ENCODE measurements around the gene RNF121.

Gene RNF121

DNA sequence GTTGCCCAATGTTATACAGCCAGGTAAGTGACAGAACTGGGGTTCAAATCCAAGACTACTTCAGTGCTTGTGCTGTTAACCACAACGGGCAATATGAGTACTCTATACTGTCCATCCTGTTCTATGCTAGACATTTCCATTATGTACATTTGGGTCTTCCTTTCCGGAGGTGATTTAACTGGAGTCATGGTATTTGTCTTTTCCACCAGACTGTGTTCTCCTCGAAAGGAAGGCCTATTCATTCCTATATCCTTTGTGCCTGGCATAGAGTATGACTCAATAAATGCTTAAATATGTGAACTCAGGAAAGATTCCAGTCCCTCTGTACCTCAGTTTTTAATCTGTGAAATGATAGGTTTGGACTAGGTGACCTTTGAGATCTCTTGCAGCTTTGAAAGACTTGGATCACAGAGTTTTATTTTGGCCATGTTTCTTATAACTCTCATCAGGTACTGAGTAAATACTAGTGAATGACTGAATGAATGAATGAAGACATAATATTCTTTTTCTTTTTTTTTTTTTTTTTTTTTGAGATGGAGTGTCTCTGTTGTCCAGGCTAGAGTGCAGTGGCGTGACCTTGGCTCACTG is 6.6 kb downstream of the RNF121 start:
- no peak for DNase-seq

DNA sequence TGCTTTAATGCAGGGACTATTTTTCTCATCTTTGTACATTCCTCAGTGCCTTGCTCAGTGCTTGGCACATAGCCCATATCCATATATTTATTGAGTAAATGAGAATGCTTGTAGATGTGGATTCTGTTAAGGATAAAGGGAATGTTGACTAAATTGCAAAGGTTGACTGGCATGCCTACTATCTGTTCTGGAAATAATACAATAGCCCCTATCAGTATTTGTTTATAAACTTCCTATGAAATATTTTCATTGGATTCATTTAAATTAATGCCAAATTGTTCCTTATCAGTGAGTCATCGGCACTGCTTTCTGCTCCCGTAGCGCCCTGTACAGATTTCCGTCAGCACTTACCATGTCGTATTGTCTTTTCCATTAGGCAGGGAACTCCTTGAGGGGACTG is 8.0 kb downstream of the RNF121 start:
- DNase-seq = no peak

DNA sequence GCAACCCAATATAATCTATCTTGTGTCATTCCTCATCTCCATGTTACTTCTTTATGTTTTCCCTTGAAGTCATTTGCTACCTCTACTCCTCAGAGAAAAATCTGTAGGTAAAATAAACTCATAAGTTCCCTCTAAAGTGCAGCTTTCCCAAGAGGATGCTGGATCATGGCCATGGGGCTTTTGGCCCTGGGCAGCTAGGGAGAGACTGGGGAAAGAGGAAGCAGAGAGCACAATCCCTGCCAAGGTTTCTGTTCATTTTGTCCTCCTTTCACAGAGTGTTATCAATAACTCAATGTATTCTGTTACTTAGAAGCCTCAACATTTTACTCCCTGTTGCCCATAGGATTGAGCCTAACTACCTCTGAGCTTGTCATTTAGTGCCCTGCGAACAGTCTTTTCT is 9.0 kb downstream of the RNF121 start:
- DNase-seq = no peak

DNA sequence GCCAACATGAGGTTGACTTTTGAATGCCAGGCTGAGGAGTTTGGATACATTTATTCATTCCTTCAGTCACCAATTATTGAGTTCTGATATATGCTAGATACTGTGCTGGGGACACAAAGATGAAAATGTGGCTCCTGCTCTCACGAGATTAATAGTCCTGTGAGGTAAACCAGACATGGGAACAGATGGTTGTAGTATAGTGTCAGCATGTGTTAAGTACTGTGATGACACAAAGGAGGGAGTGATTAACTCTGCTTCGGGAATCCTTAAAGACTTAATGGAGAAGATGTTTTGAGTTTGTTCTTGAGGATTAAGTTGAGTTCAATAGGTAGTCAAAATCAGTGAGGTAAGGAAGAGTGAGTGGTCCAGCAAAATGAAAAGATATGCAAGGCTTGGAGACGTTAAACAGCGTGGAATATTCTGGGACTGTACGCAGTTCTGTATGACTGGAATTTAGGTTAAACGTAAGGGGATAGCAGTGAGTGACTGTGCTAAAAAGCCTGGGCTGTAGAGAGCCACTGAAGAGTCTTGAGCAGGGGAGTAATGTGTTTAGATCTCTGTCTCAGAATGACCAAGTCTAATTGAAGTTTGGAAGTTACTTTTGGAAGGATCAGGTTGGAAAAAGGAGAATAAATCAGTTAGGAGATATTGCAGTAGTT is 11.8 kb downstream of the RNF121 start:
- DNase-seq = no peak

DNA sequence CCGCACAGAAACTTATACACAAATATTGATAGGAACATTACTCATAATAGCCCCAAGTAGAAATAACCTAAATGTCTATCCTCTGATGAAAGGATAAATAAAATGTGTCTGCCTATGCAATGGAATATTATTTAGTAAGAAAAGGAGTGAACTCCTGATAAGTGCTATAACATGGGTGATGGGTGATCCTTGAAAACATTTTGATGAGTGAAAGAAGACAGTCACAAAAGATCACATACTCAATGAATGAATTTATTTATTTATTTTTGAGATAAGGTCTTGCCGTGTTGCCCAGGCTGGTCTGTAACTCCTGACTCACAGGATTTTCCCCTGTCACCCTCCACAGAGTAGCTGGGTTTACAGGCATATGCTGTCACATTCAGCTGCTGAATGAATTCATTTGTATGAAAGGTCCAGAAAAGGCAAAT is 17.3 kb downstream of the RNF121 start:
- no peak for DNase-seq

DNA sequence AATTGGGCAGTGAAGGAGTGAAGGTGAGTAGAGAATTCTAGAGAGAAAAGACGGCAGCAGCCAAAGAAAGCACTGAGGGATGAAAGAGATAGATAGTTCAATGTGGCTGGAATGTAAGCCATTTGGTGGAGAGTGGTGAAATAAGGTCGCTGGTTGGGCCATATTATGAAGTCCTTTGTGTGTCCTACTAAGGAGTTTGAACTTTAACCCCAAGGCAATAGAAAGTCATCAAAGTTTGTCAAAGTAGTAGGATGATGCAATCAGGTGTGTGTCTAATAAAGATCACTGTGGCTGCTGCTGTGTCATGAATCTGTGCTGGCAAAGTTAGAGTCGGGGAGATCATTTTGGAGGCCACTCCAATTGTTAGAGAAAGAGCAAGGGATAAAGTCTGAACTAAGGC is 18.7 kb downstream of the RNF121 start:
- DNase-seq = no peak

DNA sequence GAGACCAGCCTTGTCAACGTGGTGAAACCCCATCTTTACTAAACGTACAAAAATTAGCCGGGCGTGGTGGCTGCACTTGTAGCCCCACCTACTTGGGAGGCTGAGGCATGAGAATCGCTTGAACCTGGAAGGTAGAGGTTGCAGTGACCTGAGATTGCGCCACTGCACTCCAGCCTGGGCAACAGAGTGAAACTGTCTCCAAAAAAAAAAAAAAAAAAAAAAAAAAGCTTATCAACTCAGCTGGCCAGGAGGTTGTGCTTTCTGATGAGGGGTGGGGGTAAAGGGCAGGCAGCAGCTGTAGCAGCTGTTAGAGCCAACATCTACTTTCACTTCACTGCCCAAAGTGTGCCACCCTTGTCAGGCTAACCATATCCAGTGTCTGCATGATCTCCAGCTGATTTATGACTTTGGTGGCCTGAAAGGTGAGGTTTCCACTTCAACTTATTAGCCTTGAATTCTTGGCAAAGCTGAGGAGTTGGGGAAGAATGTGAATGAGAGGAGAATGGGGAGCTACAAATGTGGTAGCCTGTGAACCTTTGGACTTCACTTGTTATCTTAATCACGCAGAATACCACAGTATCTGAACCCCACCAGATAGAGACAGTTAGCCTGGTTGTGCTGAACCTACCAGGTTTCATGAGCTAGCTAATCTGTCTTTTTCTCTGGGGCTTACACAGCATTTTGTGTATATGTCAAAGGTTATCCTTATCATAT is 19.6 kb downstream of the RNF121 start:
- DNase-seq = no peak

DNA sequence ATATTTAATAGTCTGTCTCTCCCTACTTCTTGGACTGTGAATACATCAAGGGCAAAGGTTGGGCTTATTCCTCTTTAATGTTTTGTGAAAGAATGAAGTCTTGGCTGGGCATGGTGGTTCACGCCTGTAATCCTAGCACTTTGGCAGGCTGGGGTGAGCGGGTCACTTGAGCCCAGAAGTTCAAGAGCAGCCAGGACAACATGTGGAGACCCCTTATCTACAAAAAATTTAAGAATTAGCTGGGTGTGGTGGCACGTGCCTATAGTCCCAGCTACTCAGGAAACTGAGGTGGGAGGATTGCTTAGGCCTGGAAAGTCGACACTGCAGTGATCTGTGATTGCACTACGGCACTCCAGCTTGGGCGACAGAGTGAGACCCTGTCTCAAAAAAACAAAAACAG is 20.2 kb downstream of the RNF121 start:
- DNase-seq = no peak

DNA sequence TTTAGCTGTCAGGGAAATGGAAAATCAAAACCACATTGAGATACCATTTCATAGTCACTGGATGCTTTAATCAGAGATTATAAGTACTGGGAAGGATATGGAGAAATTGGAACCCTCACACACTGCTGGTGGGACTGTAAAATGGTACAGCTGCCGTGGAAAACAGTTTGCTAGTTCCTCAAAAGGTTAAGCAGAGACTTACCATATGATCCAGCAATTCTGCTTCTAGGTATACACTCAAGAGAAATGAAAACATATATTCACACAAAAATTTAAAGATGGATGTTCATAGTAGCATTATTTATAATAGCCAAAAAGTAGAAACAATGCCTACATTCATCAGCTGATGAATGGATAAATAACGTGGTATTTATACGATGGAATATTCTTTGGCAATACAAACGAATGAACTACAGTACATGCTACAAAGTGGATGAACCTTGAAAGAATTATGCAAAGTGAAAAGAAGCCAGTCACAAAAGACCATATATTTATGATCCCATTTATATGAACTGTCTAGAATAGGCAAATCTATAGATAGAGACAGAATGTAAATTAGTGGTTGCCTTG is 23.0 kb downstream of the RNF121 start:
- no peak for DNase-seq

DNA sequence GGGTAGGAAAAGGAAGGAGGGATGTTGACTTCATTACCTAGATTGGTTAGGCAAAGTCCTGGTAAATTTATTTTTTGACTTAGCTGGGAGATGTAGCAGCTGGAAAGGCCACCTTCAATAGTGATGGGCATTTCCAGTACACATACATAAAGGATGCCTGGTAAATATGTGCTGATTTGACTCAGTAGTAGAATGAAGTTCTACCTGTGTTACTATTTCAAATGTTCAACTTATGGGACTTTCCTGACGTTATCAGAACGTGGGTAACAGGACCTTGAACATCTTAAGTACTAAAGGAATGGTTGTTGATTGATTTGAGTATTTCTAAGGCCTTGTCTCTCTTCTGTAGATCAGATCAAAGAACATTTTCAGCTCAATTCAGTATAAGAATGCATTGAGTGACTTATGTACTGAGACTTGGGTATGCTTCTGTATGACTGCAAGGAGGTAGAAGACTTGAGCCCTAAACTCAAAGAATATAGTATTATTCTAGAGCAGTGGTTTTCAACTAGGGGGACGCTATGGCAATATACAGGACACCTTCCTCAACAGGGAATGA is 27.1 kb downstream of the RNF121 start:
- DNase-seq = no peak

DNA sequence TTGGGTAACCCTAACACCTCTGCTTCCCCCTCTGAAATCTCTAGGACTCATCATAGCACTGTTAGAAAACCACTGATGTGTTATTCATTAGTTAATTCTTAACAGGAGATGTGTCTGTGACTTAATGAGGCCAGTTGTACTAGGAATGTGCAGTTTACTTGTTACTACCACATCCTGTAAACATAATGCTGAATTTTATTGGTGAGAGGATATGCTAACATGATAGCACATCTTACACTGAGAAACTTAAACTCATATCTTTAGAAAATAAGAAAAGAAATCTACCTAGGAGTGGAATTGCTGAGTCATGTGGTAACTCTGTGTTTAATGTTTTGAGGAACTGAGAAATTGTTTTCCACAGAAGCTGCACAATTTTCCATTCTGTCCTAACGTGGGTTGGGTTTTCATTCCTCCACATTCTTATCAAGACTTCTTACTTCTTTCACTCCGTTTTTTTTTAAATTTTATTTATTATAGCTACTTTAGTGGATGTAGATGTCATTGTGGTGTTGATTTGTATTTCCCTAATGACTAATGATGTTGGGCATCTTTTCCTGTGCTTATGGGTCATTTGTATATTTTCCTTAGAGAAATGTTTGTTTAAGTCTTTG is 33.7 kb downstream of the RNF121 start:
- no peak for DNase-seq

DNA sequence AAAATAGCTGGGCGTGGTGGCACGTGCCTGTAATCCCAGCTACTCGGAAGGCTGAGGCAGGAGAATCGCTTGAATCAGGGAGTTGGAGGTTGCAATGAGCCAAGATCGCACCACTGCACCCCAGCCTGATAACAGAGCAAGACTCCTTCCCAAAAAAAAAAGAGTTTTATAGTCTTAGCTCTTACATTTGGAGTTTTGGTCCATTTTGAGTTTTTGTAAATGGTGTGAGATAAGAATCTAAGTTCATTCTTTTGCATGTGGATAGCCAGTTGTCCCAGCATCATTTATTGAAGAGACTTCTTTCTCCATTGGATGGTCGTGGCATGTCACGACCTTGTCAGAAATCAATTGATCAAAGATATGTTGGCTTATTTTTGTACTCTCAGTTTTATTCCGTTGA is 34.6 kb downstream of the RNF121 start:
- DNase-seq = no peak

DNA sequence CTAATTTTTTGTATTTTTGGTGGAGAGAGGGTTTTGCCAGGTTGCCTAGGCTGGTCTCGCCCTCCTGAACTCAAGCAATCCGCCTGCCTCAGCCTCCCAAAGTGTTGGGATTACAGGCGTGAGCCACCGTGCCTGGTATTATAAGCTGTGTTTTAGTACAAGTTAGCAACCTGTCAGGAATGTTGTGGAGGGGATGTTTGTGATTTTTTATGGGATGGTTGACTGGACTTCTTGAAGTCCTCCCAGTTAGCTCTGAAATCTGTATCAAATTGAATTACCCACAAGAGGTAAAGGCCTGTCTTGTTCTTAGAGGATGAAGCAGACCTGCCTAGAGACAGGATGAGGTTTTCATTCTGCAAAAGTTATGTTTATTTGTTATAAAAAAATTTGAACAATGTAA is 35.8 kb downstream of the RNF121 start:
- DNase-seq = no peak

DNA sequence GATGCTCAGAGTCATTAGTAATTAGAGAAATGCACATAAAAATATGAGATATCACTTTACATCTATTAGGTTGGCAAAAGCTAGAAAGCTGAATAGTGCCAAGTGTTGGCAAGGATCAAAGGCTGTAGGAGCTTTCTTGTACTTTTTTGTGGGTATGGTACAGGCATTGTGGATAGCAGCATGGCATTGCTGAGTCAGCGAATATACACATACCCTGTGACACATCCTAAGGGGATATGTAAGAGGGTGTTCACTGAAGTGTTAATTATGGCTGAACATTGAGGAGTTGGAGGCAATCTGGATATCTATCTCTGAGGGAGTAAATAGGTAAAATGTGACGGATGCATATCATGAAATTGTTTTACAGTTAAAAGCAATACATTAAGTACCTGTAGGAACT is 42.8 kb downstream of the RNF121 start:
- no peak for DNase-seq

DNA sequence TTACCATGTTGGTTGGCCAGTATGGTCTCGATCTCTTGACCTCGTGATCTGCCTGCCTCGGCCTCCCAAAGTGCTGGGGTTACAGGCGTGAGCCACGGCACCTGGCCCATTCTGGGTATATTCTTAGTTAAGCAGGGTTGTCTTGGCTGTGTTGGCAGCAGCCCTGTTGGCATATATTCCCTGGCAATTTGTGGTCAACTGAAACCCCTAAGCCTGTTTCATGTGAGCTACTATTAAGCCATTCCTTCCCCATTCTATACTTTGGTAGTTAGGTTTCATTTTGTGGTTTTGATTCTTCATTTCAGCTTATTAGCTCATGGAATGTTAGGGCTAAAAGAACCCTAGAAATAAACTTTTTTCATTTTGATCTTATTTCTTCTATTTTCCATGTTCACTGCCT is 47.7 kb downstream of the RNF121 start:
- no peak for DNase-seq

DNA sequence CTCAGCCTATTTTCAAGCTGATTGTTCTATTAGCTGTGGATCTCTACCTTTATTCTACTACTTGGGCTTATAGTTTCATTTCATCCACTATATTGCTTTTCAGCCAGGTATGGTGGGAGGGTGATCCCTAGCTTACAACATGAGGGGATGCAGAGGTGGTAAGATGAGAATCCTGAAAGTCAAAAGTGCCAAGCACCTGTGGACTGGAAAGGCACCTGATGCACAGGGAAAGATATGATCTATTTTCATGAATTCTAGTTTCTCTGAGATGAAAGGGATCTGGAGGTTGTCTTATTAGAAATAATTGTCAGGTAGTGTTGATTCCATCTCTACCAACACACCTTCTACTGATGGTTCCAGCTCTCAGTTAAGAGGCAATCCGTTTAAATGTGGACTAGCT is 48.2 kb downstream of the RNF121 start:
- DNase-seq = no peak

DNA sequence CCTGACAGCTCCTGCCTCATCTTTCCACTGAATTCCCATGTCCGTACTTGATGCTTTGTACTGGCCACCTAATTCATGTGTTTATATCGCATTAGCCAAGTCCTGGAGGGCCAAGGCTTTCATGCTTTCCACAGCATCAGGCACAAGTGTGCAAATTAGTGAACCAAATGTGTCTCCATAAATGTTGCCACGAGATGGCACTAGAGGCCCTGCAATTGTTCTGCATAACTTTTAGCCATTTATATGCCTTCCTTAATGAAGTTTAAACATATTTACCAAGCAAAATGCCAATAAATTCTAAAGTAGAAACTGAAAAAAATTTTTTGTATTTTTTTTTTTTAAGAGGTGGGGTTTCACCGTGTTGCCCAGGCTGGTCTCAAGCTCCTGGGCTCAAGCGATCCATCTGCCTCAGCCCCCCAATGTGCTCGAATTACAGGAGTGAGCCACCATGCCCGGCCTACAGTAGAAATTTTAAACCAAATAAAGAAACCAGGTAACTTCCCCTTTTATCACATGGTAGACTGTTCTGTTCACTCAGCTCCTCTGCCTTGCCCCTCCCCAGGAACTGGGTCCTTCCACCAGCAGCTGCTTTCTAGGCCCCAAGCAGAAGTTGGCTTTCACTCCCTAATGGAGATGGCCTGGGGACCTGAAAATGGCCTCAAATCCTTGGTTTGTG is 49.0 kb downstream of the RNF121 start:
- peak; percentile 67 for DNase-seq

DNA sequence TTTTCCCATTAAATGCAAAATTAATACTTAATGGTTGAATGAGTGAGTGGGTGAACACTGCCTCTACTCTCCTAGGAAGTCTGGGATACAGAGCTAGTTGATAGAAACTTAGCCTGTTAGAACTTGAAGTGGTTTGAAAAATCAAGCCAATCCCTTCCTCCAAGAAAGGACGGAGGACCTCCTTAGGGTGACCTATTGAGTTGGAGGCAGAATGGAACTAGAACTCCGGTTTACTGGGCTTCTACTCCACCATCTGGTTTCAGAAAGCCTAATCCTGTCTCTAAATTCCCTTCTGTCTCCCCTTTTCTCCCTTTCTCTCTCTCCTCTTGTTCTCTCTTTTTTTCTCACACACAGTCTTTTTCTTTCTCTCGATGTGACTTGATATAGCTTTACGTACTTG is 50.2 kb downstream of the RNF121 start:
- no peak for DNase-seq

DNA sequence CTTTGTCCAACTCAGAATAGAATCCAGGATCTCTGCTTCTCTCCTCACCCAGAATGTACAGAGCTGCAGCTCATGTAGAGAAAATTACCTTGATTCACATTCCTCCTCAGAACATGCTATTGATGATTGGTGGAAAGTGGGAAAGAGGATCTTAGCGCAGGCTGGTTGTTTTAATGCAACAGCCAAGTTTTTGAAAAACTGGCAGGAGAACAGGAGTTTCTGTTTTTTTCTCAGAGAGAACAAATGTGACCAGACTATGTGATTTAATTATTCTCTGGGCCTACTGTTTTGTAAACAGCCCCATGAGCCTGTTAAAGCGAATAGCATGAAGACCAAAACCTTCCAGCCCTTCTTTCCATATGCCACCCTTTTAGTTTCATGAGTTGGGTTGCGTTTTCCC is 50.8 kb downstream of the RNF121 start:
- no peak for DNase-seq

DNA sequence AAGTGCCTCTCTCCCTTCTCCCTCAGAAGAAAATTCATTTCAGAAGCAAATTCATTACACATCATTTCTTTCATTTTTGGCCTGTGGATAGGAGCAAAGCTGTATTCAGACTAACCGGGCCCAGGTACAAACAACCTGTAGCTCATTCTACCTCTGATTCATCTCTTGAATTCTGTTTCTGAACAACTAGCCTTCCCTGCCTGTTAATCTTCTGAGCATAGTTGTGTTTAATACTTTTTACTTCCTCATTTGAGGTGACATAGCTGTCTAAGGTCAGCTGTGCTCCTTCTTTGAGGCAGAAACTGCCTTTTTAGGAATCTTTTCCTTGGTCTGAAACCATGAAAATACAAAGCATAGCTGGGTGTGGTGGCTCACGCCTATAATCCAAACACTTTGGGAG is 57.3 kb downstream of the RNF121 start:
- DNase-seq = no peak

DNA sequence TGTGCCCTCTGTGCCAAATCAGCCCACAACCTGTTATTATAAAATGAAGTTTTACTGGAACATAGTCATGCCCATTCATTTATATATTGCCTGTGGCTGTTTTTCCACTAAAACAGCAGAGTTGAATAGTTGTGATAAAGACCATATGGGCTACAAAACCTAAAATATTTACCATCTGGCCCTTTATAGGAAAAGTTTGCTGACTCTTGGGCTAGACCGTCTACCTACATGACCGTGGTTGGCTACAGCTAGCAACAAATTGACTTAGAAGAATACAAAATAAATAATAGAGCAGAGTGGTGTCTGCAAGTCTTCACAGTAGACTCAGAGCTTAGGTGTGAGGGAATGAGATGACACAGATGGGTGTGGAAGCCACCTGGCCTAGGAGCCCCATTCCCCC is 58.7 kb downstream of the RNF121 start:
- DNase-seq = no peak

DNA sequence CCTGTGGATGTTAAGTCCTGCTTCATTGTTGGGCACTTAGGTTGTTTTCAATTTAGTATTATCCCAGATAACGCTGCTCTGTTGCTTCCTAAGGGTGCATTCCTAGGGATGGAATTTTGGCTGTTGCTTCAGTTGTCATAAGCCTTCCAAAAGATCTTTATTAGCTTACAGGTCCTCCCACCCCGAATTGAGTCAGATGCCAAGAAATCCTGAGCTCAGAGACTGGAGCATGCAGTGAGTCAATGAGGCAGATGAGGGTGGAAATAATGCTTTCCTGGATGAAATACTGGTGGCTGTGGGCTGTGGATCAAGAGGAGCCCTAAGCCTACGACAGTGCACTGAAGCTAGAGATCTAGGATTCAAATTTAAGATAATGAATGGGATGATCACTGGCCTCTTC is 59.2 kb downstream of the RNF121 start:
- no peak for DNase-seq

DNA sequence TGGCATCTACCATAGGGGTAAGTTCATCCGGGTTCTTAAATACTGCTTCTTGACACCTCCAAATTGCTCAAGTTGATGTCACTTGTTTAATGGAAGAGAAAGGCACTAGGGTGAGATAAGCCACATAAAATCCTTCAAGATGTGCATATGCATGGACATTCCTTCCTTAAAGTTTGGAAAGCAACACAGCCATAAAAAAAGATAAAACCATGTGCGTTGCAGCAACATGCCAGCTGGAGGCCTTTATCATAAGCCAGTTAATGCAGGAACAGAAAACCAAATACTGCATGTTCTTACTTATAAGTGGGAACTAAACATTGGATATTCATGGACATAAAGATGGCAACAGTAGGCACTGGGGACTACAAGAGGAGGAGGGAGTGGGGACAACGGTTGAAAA is 61.9 kb downstream of the RNF121 start:
- DNase-seq = no peak

Measured in stimulated activated CD8-positive, alpha-beta memory T cell treated with anti-CD3 and anti-CD28 coated beads, Interleukin-4, amount 100 ng/mL, for 48 hours (primary cell).